LNCAP (cell line): ENCODE results near the gene POLD2.

Experiments
- TF ChIP-seq, protein P1 (sequence below): fragments of 450-650 bp; IDR thresholded peaks from 2 replicates; pipeline ENCODE4 v1.5.1; 2017; ENCODE audit warnings: mild to moderate bottlenecking

The POLD2 gene

DNA sequence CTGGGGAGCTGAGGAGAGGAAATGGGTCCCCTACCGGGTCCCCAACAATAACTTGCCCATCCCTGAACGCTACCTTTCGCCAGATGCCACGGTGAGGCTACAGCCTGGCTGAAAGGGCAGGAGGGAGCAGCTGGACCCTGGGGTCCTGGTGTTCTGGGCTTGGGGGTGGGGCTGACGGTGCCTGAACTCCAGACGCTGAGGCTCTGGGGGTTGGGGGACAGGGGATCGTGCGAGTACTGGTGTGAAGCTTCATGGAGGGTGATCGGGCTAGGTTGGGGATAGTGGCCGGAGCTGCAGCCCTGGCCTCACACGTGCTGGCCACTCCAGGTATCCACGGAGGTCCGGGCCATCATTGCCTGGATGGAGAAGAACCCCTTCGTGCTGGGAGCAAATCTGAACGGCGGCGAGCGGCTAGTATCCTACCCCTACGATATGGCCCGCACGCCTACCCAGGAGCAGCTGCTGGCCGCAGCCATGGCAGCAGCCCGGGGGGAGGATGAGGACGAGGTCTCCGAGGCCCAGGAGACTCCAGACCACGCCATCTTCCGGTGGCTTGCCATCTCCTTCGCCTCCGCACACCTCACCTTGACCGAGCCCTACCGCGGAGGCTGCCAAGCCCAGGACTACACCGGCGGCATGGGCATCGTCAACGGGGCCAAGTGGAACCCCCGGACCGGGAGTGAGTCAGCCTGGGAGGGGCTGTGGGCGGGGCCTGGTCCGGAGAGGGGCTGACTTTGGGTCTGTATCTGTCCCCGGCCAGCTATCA, 10.9 kb downstream of the POLD2 start:
- TF ChIP-seq, protein P1, sequence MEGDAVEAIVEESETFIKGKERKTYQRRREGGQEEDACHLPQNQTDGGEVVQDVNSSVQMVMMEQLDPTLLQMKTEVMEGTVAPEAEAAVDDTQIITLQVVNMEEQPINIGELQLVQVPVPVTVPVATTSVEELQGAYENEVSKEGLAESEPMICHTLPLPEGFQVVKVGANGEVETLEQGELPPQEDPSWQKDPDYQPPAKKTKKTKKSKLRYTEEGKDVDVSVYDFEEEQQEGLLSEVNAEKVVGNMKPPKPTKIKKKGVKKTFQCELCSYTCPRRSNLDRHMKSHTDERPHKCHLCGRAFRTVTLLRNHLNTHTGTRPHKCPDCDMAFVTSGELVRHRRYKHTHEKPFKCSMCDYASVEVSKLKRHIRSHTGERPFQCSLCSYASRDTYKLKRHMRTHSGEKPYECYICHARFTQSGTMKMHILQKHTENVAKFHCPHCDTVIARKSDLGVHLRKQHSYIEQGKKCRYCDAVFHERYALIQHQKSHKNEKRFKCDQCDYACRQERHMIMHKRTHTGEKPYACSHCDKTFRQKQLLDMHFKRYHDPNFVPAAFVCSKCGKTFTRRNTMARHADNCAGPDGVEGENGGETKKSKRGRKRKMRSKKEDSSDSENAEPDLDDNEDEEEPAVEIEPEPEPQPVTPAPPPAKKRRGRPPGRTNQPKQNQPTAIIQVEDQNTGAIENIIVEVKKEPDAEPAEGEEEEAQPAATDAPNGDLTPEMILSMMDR, result no peak

DNA sequence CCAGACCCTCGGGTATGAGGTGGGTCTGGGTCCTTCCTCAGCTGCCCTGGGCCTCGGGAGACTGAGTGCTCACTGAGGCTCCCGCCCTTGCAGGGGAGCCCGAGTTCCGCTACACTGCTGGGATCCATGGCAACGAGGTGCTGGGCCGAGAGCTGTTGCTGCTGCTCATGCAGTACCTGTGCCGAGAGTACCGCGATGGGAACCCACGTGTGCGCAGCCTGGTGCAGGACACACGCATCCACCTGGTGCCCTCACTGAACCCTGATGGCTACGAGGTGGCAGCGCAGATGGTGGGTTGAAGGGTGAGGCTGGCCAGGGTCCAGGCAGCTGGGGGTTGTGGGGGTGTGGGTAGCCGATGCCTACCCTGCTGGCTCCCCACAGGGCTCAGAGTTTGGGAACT, 11.6 kb downstream of the POLD2 start:
- TF ChIP-seq, protein P1, result no peak

DNA sequence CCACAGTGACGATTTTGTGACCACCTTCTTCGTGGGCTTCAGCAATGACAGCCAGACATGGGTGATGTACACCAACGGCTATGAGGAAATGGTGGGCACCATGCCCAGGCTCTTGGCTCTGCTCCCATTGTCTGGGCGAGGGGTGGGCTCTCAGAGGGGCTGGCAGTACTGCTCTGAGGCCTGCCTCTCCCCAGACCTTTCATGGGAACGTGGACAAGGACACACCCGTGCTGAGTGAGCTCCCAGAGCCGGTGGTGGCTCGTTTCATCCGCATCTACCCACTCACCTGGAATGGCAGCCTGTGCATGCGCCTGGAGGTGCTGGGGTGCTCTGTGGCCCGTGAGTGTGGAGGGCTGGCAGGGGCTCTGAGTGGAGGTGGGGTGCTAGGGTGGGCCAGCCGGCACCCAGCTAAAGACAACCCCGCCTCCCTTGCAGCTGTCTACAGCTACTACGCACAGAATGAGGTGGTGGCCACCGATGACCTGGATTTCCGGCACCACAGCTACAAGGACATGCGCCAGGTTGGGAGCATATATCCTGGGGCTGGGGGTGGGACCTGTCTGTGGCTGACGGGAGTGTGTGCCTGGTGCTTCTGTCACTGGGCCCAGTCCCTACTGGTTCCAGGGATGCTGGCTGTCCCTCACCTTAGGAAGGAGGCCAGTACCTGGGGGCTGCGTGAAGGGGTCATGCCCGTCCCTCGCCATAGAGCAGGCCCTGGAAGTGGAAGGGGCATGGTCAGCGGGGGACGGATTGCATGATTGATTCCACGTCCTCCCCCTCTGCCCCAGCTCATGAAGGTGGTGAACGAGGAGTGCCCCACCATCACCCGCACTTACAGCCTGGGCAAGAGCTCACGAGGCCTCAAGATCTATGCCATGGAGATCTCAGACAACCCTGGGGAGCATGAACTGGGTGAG, 12.4 kb downstream of the POLD2 start:
- TF ChIP-seq, protein P1, result no peak

DNA sequence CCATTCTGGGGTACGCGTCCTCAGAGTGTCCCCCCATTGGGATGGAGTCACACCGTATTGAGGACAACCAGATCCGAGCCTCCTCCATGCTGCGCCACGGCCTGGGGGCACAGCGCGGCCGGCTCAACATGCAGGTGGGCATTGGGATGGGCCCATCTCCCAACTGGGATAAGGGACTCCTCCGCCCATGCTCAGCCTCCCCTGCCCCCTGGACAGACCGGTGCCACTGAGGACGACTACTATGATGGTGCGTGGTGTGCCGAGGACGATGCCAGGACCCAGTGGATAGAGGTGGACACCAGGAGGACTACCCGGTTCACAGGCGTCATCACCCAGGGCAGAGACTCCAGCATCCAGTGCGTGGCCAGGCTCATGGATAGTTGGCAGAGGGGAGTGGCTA, 13.4 kb downstream of the POLD2 start:
- TF ChIP-seq, protein P1, result no peak

DNA sequence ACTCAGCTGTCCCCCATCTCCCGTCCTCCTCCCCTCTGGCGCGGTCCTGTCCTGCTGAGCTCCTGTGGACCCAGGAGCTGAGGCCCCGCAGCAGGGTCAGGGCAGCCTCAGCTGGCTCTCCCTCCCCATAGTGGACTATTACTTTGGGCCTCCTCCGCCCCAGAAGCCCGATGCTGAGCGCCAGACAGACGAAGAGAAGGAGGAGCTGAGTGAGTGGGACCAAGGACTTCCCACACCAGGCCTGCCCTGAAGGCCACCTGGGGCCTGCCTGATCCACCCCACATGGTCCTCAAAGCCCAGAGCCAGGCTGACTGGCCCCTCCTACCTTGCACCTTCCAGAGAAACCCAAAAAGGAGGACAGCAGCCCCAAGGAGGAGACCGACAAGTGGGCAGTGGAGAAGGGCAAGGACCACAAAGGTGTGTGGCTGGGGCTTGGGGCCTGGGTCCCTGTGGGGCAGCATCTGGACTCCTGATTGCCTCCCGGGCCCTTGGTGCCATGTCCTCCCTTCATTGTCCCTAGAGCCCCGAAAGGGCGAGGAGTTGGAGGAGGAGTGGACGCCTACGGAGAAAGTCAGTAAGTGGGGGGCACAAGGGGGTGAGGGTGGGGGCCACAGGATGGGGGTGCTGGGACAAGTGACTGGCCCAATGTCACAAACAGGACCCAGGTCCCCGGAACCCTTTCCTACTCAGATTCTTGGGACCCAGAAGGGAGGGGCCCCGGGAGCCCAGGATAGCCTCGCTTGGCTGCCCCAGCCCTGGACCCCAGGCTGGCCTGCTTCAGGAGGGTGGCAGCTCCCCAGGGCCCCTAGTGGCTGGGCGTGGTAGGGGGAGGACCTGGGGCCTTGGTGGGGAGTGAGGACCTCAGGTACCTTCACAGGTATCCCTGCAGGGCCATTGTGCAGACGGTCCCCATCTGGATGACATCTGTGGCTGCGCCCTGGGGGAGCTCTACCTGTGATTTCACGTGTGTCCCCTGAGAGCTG, 14.3 kb downstream of the POLD2 start:
- TF ChIP-seq, protein P1, result no peak

DNA sequence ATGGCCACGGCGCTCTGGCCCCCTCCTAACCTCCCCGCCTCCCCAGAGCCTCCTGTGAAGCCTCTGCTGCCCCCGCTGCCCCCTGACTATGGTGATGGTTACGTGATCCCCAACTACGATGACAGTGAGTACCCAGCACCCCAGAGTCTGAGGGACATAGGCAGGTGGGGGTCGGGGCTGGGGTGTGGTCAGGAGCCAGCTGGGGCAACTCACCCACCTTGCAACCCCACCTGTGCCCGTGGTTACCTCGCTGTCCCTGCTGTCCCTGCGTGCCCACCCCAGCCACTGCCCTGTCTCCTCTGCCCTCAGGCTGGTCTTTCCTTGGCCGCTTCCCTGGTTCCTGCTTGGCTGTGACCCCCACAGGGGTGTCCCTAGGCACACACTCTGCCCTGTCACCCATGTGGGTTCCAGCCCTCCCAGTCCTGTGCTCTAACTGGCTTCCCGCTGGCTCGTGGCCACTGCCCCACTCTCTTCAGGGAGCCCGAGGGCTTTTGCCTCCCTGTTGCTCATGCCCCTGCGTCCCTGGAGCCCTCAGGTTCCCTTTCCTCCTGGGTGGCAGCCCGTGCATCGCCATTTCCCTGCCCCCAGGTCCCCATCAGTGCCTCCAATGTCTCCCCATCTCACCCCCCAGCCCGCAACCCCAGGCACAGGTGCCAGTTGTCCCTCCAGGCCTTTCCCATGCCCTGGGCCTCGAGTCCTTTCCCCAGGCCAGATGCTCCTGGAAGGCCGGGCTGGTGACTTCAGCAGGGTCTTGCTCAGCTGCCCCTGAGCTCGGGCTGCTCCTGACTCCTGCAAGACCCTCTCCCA, 15.2 kb downstream of the POLD2 start:
- TF ChIP-seq, protein P1, result no peak
